Upper lobe of left lung (tissue), 4 donors: ENCODE data around the gene PTPRO.

Experiments used
- EP300 ChIP-seq, 4 donors: sonication (generic); formaldehyde crosslinking; IDR thresholded peaks; one replicate each; pipeline ENCODE4 v1.5.1; 2017; ENCODE audit warnings: antibody characterized with exemption in 4 of 4, control low read depth in 2 of 4
- POLR2A ChIP-seq, 4 donors: fragments of 450-650 bp; IDR thresholded peaks; one replicate each; pipeline ENCODE4 v1.5.1; 2016 to 2017; ENCODE audit warnings: antibody characterized with exemption in 4 of 4, mild to moderate bottlenecking in 2 of 4
- POLR2AphosphoS5 ChIP-seq, 2 donors: sonication (generic); formaldehyde crosslinking; IDR thresholded peaks; one replicate each; pipeline ENCODE4 v1.5.1; 2017; ENCODE audit warnings: antibody characterized with exemption in 2 of 2
- TF ChIP-seq, protein P1 (sequence below), 6 experiments: fragments of 450-650 bp in 4 of 6; fragments of 200-600 bp in 2 of 6; sonication (generic) in 2 of 6; IDR thresholded peaks; one replicate each; pipeline ENCODE4 v1.5.1; 2016 to 2019; ENCODE audit warnings: antibody characterized with exemption in 6 of 6

DNA sequence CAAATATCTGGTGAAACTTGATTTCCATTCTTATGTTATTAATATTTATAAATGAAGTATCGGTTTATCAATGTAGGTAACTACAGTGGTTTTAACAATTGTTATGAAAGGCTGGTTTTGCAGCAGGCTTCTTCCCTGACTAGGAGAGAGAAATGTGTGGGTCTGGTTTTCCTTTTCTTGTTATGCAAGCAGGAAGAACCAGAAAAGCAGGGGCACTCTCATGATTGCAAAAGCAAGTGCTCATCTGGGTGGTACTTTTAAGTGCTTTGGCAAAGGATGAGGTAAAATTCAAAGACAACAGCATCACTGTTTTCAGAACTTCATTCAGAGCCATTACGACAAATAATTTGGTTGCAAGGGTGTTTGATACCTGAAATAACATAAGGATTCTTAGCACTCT is 105.6 kb downstream of the PTPRO start:
- TF ChIP-seq EP300 (IDR thresholded peaks at IDR 0.05) (no peak), POLR2A (IDR thresholded peaks at IDR 0.05) (no peak), POLR2AphosphoS5 (IDR thresholded peaks at IDR 0.05) (no peak)
- TF ChIP-seq, protein P1, sequence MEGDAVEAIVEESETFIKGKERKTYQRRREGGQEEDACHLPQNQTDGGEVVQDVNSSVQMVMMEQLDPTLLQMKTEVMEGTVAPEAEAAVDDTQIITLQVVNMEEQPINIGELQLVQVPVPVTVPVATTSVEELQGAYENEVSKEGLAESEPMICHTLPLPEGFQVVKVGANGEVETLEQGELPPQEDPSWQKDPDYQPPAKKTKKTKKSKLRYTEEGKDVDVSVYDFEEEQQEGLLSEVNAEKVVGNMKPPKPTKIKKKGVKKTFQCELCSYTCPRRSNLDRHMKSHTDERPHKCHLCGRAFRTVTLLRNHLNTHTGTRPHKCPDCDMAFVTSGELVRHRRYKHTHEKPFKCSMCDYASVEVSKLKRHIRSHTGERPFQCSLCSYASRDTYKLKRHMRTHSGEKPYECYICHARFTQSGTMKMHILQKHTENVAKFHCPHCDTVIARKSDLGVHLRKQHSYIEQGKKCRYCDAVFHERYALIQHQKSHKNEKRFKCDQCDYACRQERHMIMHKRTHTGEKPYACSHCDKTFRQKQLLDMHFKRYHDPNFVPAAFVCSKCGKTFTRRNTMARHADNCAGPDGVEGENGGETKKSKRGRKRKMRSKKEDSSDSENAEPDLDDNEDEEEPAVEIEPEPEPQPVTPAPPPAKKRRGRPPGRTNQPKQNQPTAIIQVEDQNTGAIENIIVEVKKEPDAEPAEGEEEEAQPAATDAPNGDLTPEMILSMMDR (IDR thresholded peaks at IDR 0.05): no peak
